Ovary (tissue), 3 donors: ENCODE measurements around the gene PRIMA1.

Experiments
- CTCF ChIP-seq, 3 donors: fragments of 450-650 bp in 2 of 3; fragments of 200-600 bp in 1 of 3; IDR thresholded peaks; one replicate each; pipeline versions ENCODE4 v1.5.1 to v1.8.0; 2016 to 2022; ENCODE audit warnings: antibody characterized with exemption in 3 of 3, mild to moderate bottlenecking in 1 of 3
- EP300 ChIP-seq: sonication (generic); formaldehyde crosslinking; IDR thresholded peaks from one replicate; pipeline ENCODE4 v1.6.1; 2017; ENCODE audit warnings: antibody characterized with exemption
- donor health status: DM: no; HTN: no; CAD: no.

GRCh38 chr14:93764211-93764659 is 24.1 kb downstream of the PRIMA1 start:
- TF ChIP-seq CTCF (IDR thresholded peaks at IDR 0.05) = no peak
- TF ChIP-seq EP300 = no peak
